Endothelial cell of umbilical vein (primary cell): ENCODE results near the gene INCENP. TPM values are rescaled to one million over a fixed set of nuclear protein-coding genes. Genes with fewer than 3 reads are reported as not detected.

ENCODE experiments used
- BruUV-seq: library from RNA; stranded (reverse); fragments of 400-500 nt; replicated peaks from 2 replicates; lab custom pipeline; 2021; lab: Mats Ljungman, UMichigan
- CTCF ChIA-PET: fragments of 300-600, 350-600 bp; sonication (Branson Sonifier 250); formaldehyde crosslinking; loops from one replicate; lab custom pipeline; 2021; ENCODE audit warnings: antibody characterized with exemption, inconsistent platforms; lab: Charles Lee
- POLR2A ChIA-PET: fragments of 300-600, 350-600 bp; sonication (Branson Sonifier 250); formaldehyde crosslinking; loops from one replicate; lab custom pipeline; 2021; ENCODE audit warnings: antibody characterized with exemption, inconsistent platforms; lab: Charles Lee
- DNase-seq: peaks from one replicate; pipeline ENCODE4 v3.0.0-alpha.2; 2011; ENCODE audit warnings: low read depth, low spot score
- FAIRE-seq: peaks from 2 replicates; lab custom pipeline; 2011; peaks lifted over from hg19 to GRCh38; lab: Jason Lieb, UNC
- H2AFZ ChIP-seq: 2 replicates; pipeline ENCODE4 v1.6.0; 2012; ENCODE audit warnings: low read depth, low read length, control low read depth, inconsistent platforms
- H3K27ac ChIP-seq: 2 replicates; pipeline ENCODE4 v1.5.1; 2011; ENCODE audit warnings: low read depth, mild to moderate bottlenecking, control low read depth, low read length, moderate library complexity; ENCODE audit not compliant: insufficient read depth
- H3K27me3 ChIP-seq, 2 experiments: 2 replicates each; pipeline versions ENCODE4 v1.6.0 to v1.6.1; 2011; ENCODE audit warnings: low read length in 2 of 2, mixed read lengths in 1 of 2; ENCODE audit not compliant: control insufficient read depth in 2 of 2, insufficient read depth in 2 of 2
- H3K36me3 ChIP-seq, 2 experiments: 2 replicates in 1 of 2; 3 replicates in 1 of 2; pipeline ENCODE4 v1.5.1; 2011; ENCODE audit warnings: low read length in 2 of 2, mild to moderate bottlenecking in 1 of 2, moderate library complexity in 1 of 2; ENCODE audit not compliant: control insufficient read depth in 2 of 2, insufficient read depth in 2 of 2; ENCODE audit errors: extremely low read depth in 1 of 2
- H3K4me1 ChIP-seq: 3 replicates; pipeline ENCODE4 v1.5.1; 2011; ENCODE audit warnings: mild to moderate bottlenecking, low read length; ENCODE audit not compliant: control insufficient read depth, insufficient read depth; ENCODE audit errors: extremely low read depth
- H3K4me2 ChIP-seq: 2 replicates; pipeline ENCODE4 v1.6.1; 2011; ENCODE audit warnings: low read length, control low read depth, mixed read lengths; ENCODE audit not compliant: insufficient read depth
- H3K4me3 ChIP-seq, 3 experiments: fragments of 200-600 bp in 1 of 3; sonication (generic), shearing (Covaris generic) in 1 of 3; replicated peaks in 1 of 3; 2 replicates each; pipeline ENCODE4 v1.5.1; 2011 to 2016; ENCODE audit warnings: control low read depth in 3 of 3, low read length in 3 of 3, mild to moderate bottlenecking in 2 of 3, inconsistent platforms in 1 of 3, low read depth in 1 of 3, moderate library complexity in 1 of 3; ENCODE audit not compliant: insufficient read depth in 1 of 3
- H3K79me2 ChIP-seq: 2 replicates; pipeline ENCODE4 v1.6.0; 2012; ENCODE audit warnings: low read length, inconsistent platforms; ENCODE audit not compliant: control insufficient read depth, insufficient read depth
- H3K9ac ChIP-seq: replicated peaks from 2 replicates; pipeline ENCODE3; 2011; ENCODE audit warnings: low read length, control low read depth; ENCODE audit not compliant: insufficient read depth; ENCODE audit errors: extremely low read depth
- H3K9me1 ChIP-seq: replicated peaks from 3 replicates; pipeline ENCODE4 v1.6.0; 2011; ENCODE audit warnings: mild to moderate bottlenecking, low read length; ENCODE audit not compliant: control insufficient read depth, insufficient read depth; ENCODE audit errors: extremely low read depth
- H3K9me3 ChIP-seq: replicated peaks from 2 replicates; pipeline ENCODE4 v1.5.1; 2012; ENCODE audit warnings: low read length, inconsistent platforms; ENCODE audit not compliant: control insufficient read depth, insufficient read depth
- H4K20me1 ChIP-seq: replicated peaks from 2 replicates; pipeline ENCODE3; 2011; ENCODE audit warnings: mild to moderate bottlenecking, low read length; ENCODE audit not compliant: control insufficient read depth, insufficient read depth; ENCODE audit errors: extremely low read depth
- CTCF ChIP-seq, 2 donors: IDR thresholded peaks; 1 replicate in 1 of 2; 2 replicates in 1 of 2; pipeline ENCODE4 v1.5.1; 2011; ENCODE audit warnings: low read length in 2 of 2, mild to moderate bottlenecking in 2 of 2, moderate library complexity in 2 of 2, control low read depth in 1 of 2, inconsistent platforms in 1 of 2, low read depth in 1 of 2; ENCODE audit not compliant: insufficient read depth in 1 of 2; ENCODE audit errors: extremely low read depth in 1 of 2
- EZH2 ChIP-seq: IDR thresholded peaks from 2 replicates; pipeline ENCODE4 v1.6.1; 2012; ENCODE audit warnings: borderline replicate concordance, low read depth, mild to moderate bottlenecking, moderate library complexity, low read length, inconsistent platforms; ENCODE audit not compliant: severe bottlenecking
- GATA2 ChIP-seq: IDR thresholded peaks from 2 replicates; pipeline ENCODE4 v1.7.0; 2011; ENCODE audit warnings: low read depth, mild to moderate bottlenecking, moderate library complexity, mixed read lengths, low read length; ENCODE audit not compliant: insufficient read length, insufficient read depth
- JUN ChIP-seq: IDR thresholded peaks from 2 replicates; pipeline ENCODE4 v1.6.1; 2011; ENCODE audit warnings: borderline replicate concordance, low read depth; ENCODE audit not compliant: insufficient read length, insufficient read depth
- MAX ChIP-seq: IDR thresholded peaks from 2 replicates; pipeline ENCODE4 v1.6.1; 2011; ENCODE audit not compliant: insufficient read depth, insufficient read length
- POLR2AphosphoS5 ChIP-seq: IDR thresholded peaks from 2 replicates; pipeline ENCODE4 v1.6.1; 2012; ENCODE audit warnings: low read depth, mild to moderate bottlenecking, control low read depth, low read length, moderate library complexity; ENCODE audit not compliant: insufficient read depth
- dilution Hi-C: fragments of 300-500 bp; cut with MboI; formaldehyde crosslinking; loops from one replicate; pipeline ENCODE4 v1.15.0; 2019; ENCODE audit warnings: low sequenced_read_pairs; ENCODE audit not compliant: extremely low pct_ligation_motif_present
- intact Hi-C: fragments of 100-400 bp; cut with micrococcal nuclease; formaldehyde crosslinking; loops from one replicate; pipeline ENCODE4 v1.10.0; 2022
- polyA plus RNA-seq, 4 experiments: library from polyadenylated mRNA; depleted of rRNA in 3 of 4; stranded (reverse) in 3 of 4; unstranded in 1 of 4; fragments of >200 nt; gene quantifications; 2 replicates each; pipeline versions ENCODE4 v1.2.1 to v1.2.3, GENCODE V29; 2011 to 2012; ENCODE audit warnings: missing spikeins in 1 of 4
- total RNA-seq: library from RNA; stranded (reverse); gene quantifications from 2 replicates; pipeline ENCODE4 v1.2.3, GENCODE V29; 2021

Gene INCENP
- total and polyA plus RNA-seq, 2 donors (not counting 3 experiments of a cell fraction or from before 2014, with no cell fraction given) = 22.9 to 86.8 TPM

- H3K9me3 ChIP-seq = no peaks in the 10 kb centered on the region
- H3K9ac ChIP-seq = no peak overlapping the region
- no peak for FAIRE-seq
- H3K79me2 ChIP-seq = no peaks in the 10 kb centered on the region
- ChIA-PET POLR2A (no interaction called here), CTCF (interaction anchor here (0.7 to 10.4 kb wide), 4 partner anchors 20 to 291 kb away, joined by 3 to 416 read pairs (median 6); no protein-coding TSS in a partner anchor)
- intact Hi-C loops = no loop called here
- no peaks in the 10 kb centered on the region for H3K9me1 ChIP-seq
- H3K4me2 ChIP-seq = no peak overlapping the region
- H3K27ac ChIP-seq = no peak overlapping the region
- H3K4me1 ChIP-seq = no peaks in the 10 kb centered on the region
- H2AFZ ChIP-seq = no peak overlapping the region
- no peak for DNase-seq
- no peaks in the 10 kb centered on the region for H4K20me1 ChIP-seq
- no peak overlapping the region for H3K4me3 ChIP-seq
- TF ChIP-seq GATA2 (no peak), CTCF (IDR thresholded peaks at IDR 0.05; ENCODE audit: extremely low read depth in 1 of 2, insufficient read depth in 1 of 2, low read depth in 1 of 2, low read length in 2 of 2) (no peak), MAX (no peak), JUN (no peak), EZH2 (no peak), POLR2AphosphoS5 (no peak)
- no peaks in the 10 kb centered on the region for H3K27me3 ChIP-seq
- H3K36me3 ChIP-seq = no peaks in the 10 kb centered on the region
- dilution Hi-C loops = no loop called here
- no TSS peak for BruUV-seq
Observed at GRCh38 chr11:62087694-62088093, 36.1 kb upstream of the INCENP start.
